Sciatic nerve (tissue), 2 donors: Measurements from ENCODE around the gene FNDC7. TPM values are rescaled to one million over a fixed set of nuclear protein-coding genes. Genes with fewer than 3 reads are reported as not detected.
"Not testable (repeated sequence)": the region's sequence is repeated elsewhere in the genome, so short reads cannot be mapped to it uniquely, and the experiment has no call there.

Experiments used
- ATAC-seq: fragments of 200-7000 bp; cut with Tn5 transposase; one replicate; pipeline ENCODE4 v1.9.1; 2020; ENCODE audit warnings: mild to moderate bottlenecking, moderate library complexity
- DNase-seq: peaks from one replicate; pipeline ENCODE4 v3.0.0-alpha.2; 2020; ENCODE audit warnings: low spot score
- intact Hi-C: fragments of 100-400 bp; cut with DNase I; formaldehyde crosslinking; loops from one replicate; pipeline ENCODE4 v1.14.2; 2022
- total RNA-seq: library from RNA; stranded (reverse); fragmentation: NEBNext Ultra II Directional; extraction: Animal tissue kit (Norgen Biotek cat#: 25700); gene quantifications from one replicate; pipeline ENCODE4 v1.2.1, GENCODE V29; 2021
- donor health status: DM: no; HTN: no; CAD: no.
- donor health status: DM: no; HTN: no; CAD: no.

The FNDC7 gene
- total RNA-seq, 1 donor from 2014 or later: not detected

- DNase-seq, intact Hi-C loops, ATAC-seq: not testable (repeated sequence)
Observed at GRCh38 chr1:108781575-108781944, 68.9 kb downstream of the FNDC7 start.

- no peak for ATAC-seq
- intact Hi-C loops: no loop called here
- DNase-seq: no peak
Observed at GRCh38 chr1:108785264-108785663, 72.6 kb downstream of the FNDC7 start.

GRCh38 chr1:108785880-108786279 lies 73.2 kb downstream of the FNDC7 start:
- ATAC-seq (no peak), DNase-seq (no peak)
- intact Hi-C loops: no loop called here

GRCh38 chr1:108791790-108792189 lies 79.1 kb downstream of the FNDC7 start:
- DNase-seq (no peak), ATAC-seq (no peak)
- intact Hi-C loops: no loop called here

Other genes with a start within 250 kb of the FNDC7 start
- 32.3 TPM for gene EEIG2, start 152.8 kb upstream of the FNDC7 start, total RNA-seq
- gene HENMT1, start 51.8 kb upstream of the FNDC7 start, total RNA-seq: 3.9 TPM
- 40.8 TPM for gene PRPF38B, start 20.6 kb upstream of the FNDC7 start, total RNA-seq
- gene STXBP3, start 33.8 kb downstream of the FNDC7 start, total RNA-seq: 78.0 TPM
- gene AKNAD1, start 144.2 kb downstream of the FNDC7 start, total RNA-seq: 1.3 TPM
- 22.1 TPM for gene GPSM2, start 164.1 kb downstream of the FNDC7 start, total RNA-seq